GM23338 (cell line): ENCODE data around the gene RNF26. TPM values are rescaled to one million over a fixed set of nuclear protein-coding genes. Genes with fewer than 3 reads are reported as not detected.

ENCODE experiments used
- ATAC-seq: fragments of 200-7000 bp; cut with Tn5 transposase; 3 replicates; pipeline ENCODE4 v1.9.1; 2020
- DNase-seq: peaks from one replicate; pipeline ENCODE4 v3.0.0-alpha.2; 2015; ENCODE audit warnings: low spot score
- H2AFZ ChIP-seq: fragments of 200-600 bp; sonication (generic); 2 replicates; pipeline ENCODE4 v1.8.0; 2016; ENCODE audit warnings: antibody characterized with exemption, mild to moderate bottlenecking, moderate library complexity
- H3F3A ChIP-seq: fragments of 200-600 bp; sonication (generic); replicated peaks from 2 replicates; pipeline ENCODE4 v1.8.0; 2017; ENCODE audit warnings: antibody characterized with exemption, mixed run types, low read depth
- H3K27ac ChIP-seq: fragments of 200-600 bp; sonication (generic); 2 replicates; pipeline ENCODE4 v1.6.1; 2016; ENCODE audit warnings: low read depth
- H3K27me3 ChIP-seq: fragments of 200-600 bp; sonication (generic); 2 replicates; pipeline ENCODE4 v1.8.0; 2016; ENCODE audit warnings: mild to moderate bottlenecking, mixed run types, moderate library complexity; ENCODE audit not compliant: insufficient read depth
- H3K36me3 ChIP-seq: fragments of 200-600 bp; sonication (generic); 2 replicates; pipeline ENCODE4 v1.8.0; 2016; ENCODE audit warnings: mild to moderate bottlenecking; ENCODE audit not compliant: insufficient read depth
- H3K4me1 ChIP-seq: fragments of 200-600 bp; sonication (generic); 2 replicates; pipeline ENCODE4 v1.8.0; 2016; ENCODE audit warnings: mild to moderate bottlenecking, moderate library complexity; ENCODE audit not compliant: insufficient read depth
- H3K4me2 ChIP-seq: fragments of 200-600 bp; sonication (generic); 2 replicates; pipeline ENCODE4 v1.7.1; 2017; ENCODE audit warnings: mixed run types
- H3K4me3 ChIP-seq: fragments of 200-600 bp; sonication (generic); 2 replicates; pipeline ENCODE4 v1.6.1; 2016; ENCODE audit warnings: mixed run types
- H3K79me2 ChIP-seq: fragments of 200-600 bp; sonication (generic); replicated peaks from 2 replicates; pipeline ENCODE4 v1.8.0; 2017; ENCODE audit warnings: mild to moderate bottlenecking; ENCODE audit not compliant: insufficient read depth
- H3K9me2 ChIP-seq: fragments of 200-600 bp; sonication (generic); 2 replicates; pipeline ENCODE4 v1.8.0; 2017; ENCODE audit not compliant: insufficient read depth
- H4K20me1 ChIP-seq: fragments of 200-600 bp; sonication (generic); replicated peaks from 2 replicates; pipeline ENCODE4 v1.8.0; 2017; ENCODE audit warnings: mild to moderate bottlenecking; ENCODE audit not compliant: insufficient read depth
- H3K27ac Mint-ChIP-seq: 2 replicates; pipeline ENCODE4 v1.8.0; 2020; ENCODE audit warnings: inconsistent platforms, mild to moderate bottlenecking, moderate library complexity, mixed read lengths
- H3K27me3 Mint-ChIP-seq: 3 replicates; pipeline ENCODE4 v1.8.0; 2022; ENCODE audit warnings: low read depth, mild to moderate bottlenecking, moderate library complexity, mixed read lengths, inconsistent platforms; ENCODE audit not compliant: insufficient read depth, poor library complexity
- H3K36me3 Mint-ChIP-seq: 3 replicates; pipeline ENCODE4 v1.8.0; 2021; ENCODE audit warnings: low read depth, mild to moderate bottlenecking, inconsistent platforms, moderate library complexity, mixed read lengths
- H3K4me1 Mint-ChIP-seq: 3 replicates; pipeline ENCODE4 v1.8.0; 2020; ENCODE audit warnings: mild to moderate bottlenecking, inconsistent platforms, mixed read lengths
- H3K4me3 Mint-ChIP-seq: 3 replicates; pipeline ENCODE4 v1.8.0; 2021; ENCODE audit warnings: moderate library complexity, mild to moderate bottlenecking, inconsistent platforms, mixed read lengths
- H3K9me3 Mint-ChIP-seq: 3 replicates; pipeline ENCODE4 v1.8.0; 2020; ENCODE audit warnings: moderate library complexity, mild to moderate bottlenecking, inconsistent platforms, mixed read lengths
- CREB1 ChIP-seq: fragments of 250-450 bp; sonication (Bioruptor Pico); IDR thresholded peaks from 2 replicates; pipeline ENCODE4 v1.5.0; 2020; ENCODE audit warnings: low read depth, mild to moderate bottlenecking, moderate library complexity
- ETS1 ChIP-seq: IDR thresholded peaks from 2 replicates; pipeline ENCODE4 v1.6.1; 2016; ENCODE audit warnings: antibody characterized with exemption
- EZH2 ChIP-seq: fragments of 200-600 bp; sonication (generic); IDR thresholded peaks from one replicate; pipeline ENCODE4 v1.8.0; 2017; ENCODE audit warnings: antibody characterized with exemption, mild to moderate bottlenecking, low read depth; ENCODE audit not compliant: unreplicated experiment
- EZH2phosphoT487 ChIP-seq: fragments of 200-600 bp; sonication (generic); IDR thresholded peaks from one replicate; pipeline ENCODE4 v1.8.1; 2018; ENCODE audit warnings: antibody characterized with exemption; ENCODE audit not compliant: unreplicated experiment
- POLR2AphosphoS5 ChIP-seq: IDR thresholded peaks from 2 replicates; pipeline ENCODE4 v1.6.1; 2016; ENCODE audit warnings: antibody characterized with exemption, low read depth
- REST ChIP-seq: IDR thresholded peaks from one replicate; pipeline ENCODE4 v1.6.1; 2018; ENCODE audit warnings: antibody characterized with exemption; ENCODE audit not compliant: unreplicated experiment
- STAT1 ChIP-seq: IDR thresholded peaks from one replicate; pipeline ENCODE4 v1.6.1; 2016; ENCODE audit warnings: antibody characterized with exemption; ENCODE audit not compliant: unreplicated experiment
- ZNF114 ChIP-seq: fragments of 250-450 bp; sonication (Bioruptor Pico); IDR thresholded peaks from 2 replicates; pipeline ENCODE4 v1.5.0; 2020; ENCODE audit warnings: mild to moderate bottlenecking, moderate library complexity
- ZNF462 ChIP-seq: fragments of 250-450 bp; sonication (Bioruptor Pico); IDR thresholded peaks from 2 replicates; pipeline ENCODE4 v1.5.0; 2020; ENCODE audit warnings: mild to moderate bottlenecking, moderate library complexity
- polyA plus RNA-seq: library from polyadenylated mRNA; unstranded; fragments of >200 nt; fragmentation: Nextera tagmentation; extraction: Ambion mirVana; gene quantifications from 2 replicates; pipeline ENCODE4 v1.2.1, GENCODE V29; 2016
- total RNA-seq: library from RNA; depleted of rRNA; stranded (reverse); fragments of >200 nt; shearing (Covaris generic); gene quantifications from 2 replicates; pipeline ENCODE4 v1.2.3, GENCODE V29; 2014
- TF ChIP-seq, protein P1 (sequence below), 2 experiments: fragments of 200-600 bp in 1 of 2; sonication (generic) in 1 of 2; conservative IDR thresholded peaks; 2 replicates each; pipeline versions ENCODE4 v1.5.1 to v1.6.1; 2016 to 2017; ENCODE audit warnings: antibody characterized with exemption in 2 of 2, low read depth in 2 of 2, mild to moderate bottlenecking in 2 of 2, moderate library complexity in 1 of 2

Gene RNF26
- total and polyA plus RNA-seq, 2 experiments from 2014 or later, result 31.8 to 58.3 TPM

DNA sequence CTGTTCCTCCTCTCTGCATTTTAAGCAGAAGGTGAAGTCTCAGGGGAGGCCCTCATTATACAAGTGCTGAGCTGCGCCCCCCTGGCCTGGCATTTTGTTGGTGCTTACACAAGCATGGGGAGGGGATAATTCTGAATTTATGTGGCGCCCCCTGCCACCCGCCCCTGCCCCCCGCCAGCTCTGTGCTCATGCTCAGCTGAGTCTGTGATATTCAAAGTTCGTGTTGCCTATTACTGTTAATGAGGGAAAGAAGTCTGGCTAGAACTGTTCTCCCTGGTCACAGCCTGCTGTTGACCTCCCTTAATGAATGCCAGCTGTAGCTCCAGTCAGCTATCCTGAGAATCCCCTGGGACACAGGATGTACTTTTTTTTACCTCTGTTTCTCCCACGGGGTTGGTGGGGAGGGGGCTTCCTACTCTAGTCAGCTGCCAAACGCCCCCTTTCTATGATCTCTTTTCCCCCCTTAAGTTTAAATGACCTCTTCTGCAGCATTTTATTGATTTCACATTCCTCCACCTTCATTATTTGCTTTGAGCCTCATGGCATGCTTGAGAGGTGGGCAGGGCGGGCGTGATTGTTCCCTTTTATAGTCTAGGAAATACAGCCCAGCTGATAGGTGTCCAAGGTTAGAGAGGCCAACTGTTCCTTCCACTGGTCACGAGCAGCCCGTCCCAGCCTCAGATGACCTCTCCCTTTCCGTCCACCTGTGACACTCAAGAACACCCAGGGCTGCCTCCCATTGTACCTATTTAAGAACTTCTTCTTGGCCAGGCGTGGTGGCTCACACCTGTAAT, 35.0 kb downstream of the RNF26 start:
- H3K4me2 ChIP-seq, result no peak overlapping the region
- Mint-ChIP-seq H3K27me3 (peaks cover 32% of the 10 kb centered on the region), H3K4me1 (peaks cover 58% of the 10 kb centered on the region), H3K9me3 (peaks cover 2% of the 10 kb centered on the region; the same call in 1 of the 3 replicates), H3K36me3 (no peaks in the 10 kb centered on the region; the same call in 1 of the 3 replicates), H3K27ac (no peak overlapping the region), H3K4me3 (no peak overlapping the region)
- H3K27me3 ChIP-seq, result peaks cover 24% of the 10 kb centered on the region
- ATAC-seq, result no peak
- no peaks in the 10 kb centered on the region for H3K79me2 ChIP-seq
- no peak for DNase-seq
- no peaks in the 10 kb centered on the region; the same call in 1 of the 2 replicates for H4K20me1 ChIP-seq
- H3K36me3 ChIP-seq, result no peaks in the 10 kb centered on the region
- no peak overlapping the region for H3K27ac ChIP-seq
- no peak for TF ChIP-seq REST
- no peak for TF ChIP-seq EZH2
- no peak for TF ChIP-seq ZNF462 (CRISPR knock-in tag)
- TF ChIP-seq ETS1, result no peak
- TF ChIP-seq, protein P1, sequence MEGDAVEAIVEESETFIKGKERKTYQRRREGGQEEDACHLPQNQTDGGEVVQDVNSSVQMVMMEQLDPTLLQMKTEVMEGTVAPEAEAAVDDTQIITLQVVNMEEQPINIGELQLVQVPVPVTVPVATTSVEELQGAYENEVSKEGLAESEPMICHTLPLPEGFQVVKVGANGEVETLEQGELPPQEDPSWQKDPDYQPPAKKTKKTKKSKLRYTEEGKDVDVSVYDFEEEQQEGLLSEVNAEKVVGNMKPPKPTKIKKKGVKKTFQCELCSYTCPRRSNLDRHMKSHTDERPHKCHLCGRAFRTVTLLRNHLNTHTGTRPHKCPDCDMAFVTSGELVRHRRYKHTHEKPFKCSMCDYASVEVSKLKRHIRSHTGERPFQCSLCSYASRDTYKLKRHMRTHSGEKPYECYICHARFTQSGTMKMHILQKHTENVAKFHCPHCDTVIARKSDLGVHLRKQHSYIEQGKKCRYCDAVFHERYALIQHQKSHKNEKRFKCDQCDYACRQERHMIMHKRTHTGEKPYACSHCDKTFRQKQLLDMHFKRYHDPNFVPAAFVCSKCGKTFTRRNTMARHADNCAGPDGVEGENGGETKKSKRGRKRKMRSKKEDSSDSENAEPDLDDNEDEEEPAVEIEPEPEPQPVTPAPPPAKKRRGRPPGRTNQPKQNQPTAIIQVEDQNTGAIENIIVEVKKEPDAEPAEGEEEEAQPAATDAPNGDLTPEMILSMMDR (conservative IDR thresholded peaks at IDR 0.05; ENCODE audit: low read depth in 2 of 2), result no peak; a peak in 1 of 4 replicates
- no peak for TF ChIP-seq ZNF114 (CRISPR knock-in tag)
- TF ChIP-seq STAT1, result no peak
- no peak for TF ChIP-seq CREB1
- TF ChIP-seq POLR2AphosphoS5, result no peak
- no peak for TF ChIP-seq EZH2phosphoT487
- H3K9me2 ChIP-seq, result no peaks in the 10 kb centered on the region
- no peaks in the 10 kb centered on the region for H3F3A ChIP-seq
- no peak overlapping the region for H2AFZ ChIP-seq
- no peak overlapping the region for H3K4me3 ChIP-seq
- H3K4me1 ChIP-seq, result peaks cover 16% of the 10 kb centered on the region
